SK-N-MC (cell line): Measurements from ENCODE around the gene SCAMP4.

Experiments used
- DNase-seq: peaks from one replicate; pipeline ENCODE4 v3.0.0-alpha.2; 2011; ENCODE audit warnings: low read depth, low spot score
- H3K27ac ChIP-seq: fragments of 200-600 bp; sonication (generic); 2 replicates; pipeline ENCODE4 v1.5.1; 2016; ENCODE audit warnings: mixed run types
- H3K36me3 ChIP-seq: fragments of 200-600 bp; sonication (generic); 2 replicates; pipeline ENCODE4 v1.6.1; 2017; ENCODE audit warnings: antibody characterized with exemption, low read length, mixed read lengths; ENCODE audit not compliant: insufficient read depth
- H3K4me3 ChIP-seq: fragments of 200-600 bp; sonication (generic); 2 replicates; pipeline ENCODE4 v1.5.1; 2016
- H3K9ac ChIP-seq: fragments of 200-600 bp; sonication (generic); 2 replicates; pipeline ENCODE4 v1.8.0; 2017; ENCODE audit warnings: mixed run types, mixed read lengths; ENCODE audit not compliant: insufficient read length
- H3K9me3 ChIP-seq: fragments of 200-600 bp; sonication (generic); 2 replicates; pipeline ENCODE4 v1.6.1; 2017; ENCODE audit warnings: low read depth, mild to moderate bottlenecking, antibody characterized with exemption, low read length, moderate library complexity, mixed read lengths
- EZH2 ChIP-seq: fragments of 200-600 bp; sonication (generic); IDR thresholded peaks from one replicate; pipeline ENCODE4 v1.6.1; 2017; ENCODE audit warnings: antibody characterized with exemption
- FOXP2 ChIP-seq: optimal IDR thresholded peaks from 2 replicates; pipeline ENCODE3; 2011; ENCODE audit warnings: mild to moderate bottlenecking, moderate library complexity; ENCODE audit not compliant: insufficient read depth; ENCODE audit errors: extremely low read length, control extremely low read depth
- POLR2AphosphoS5 ChIP-seq: IDR thresholded peaks from 2 replicates; pipeline ENCODE4 v1.6.1; 2012; ENCODE audit warnings: mild to moderate bottlenecking, low read depth, low read length, borderline replicate concordance

SCAMP4 gene

DNA sequence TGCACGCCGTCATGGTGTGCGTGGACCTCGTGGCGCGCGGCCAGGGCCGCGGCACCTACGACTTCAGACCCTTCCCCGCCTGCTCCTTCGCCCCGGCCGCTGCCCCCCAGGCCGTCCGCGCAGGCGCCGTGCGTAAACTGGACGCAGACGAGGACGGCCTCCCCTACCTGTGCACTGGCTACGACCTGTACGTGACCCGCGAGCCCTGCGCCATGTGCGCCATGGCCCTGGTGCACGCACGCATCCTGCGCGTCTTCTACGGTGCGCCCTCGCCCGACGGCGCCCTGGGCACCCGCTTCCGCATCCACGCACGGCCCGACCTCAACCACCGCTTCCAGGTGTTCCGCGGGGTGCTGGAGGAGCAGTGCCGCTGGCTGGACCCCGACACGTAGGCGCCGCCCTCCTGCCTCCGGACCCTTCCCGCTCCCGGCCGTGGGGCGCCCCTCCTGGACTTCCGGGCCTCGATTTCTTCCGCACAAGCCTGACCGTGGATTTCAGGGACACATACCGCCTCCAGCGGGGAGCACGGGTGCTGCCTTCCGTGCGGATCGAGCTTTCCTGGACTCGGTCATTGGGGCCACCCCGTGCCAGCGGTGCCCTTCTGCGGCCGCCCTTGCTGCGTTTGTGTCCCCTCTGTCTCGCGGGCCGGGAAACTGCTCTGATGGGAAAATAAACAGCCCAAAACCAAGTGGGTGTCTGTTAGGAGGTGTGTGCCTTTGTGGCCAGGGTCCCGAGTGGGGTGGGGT lies 7.7 kb downstream of the SCAMP4 start:
- no peak overlapping the region for H3K9ac ChIP-seq
- no peaks in the 10 kb centered on the region for H3K9me3 ChIP-seq
- H3K27ac ChIP-seq: no peak overlapping the region
- TF ChIP-seq FOXP2 (no peak), EZH2 (no peak), POLR2AphosphoS5 (no peak)
- H3K4me3 ChIP-seq: no peak overlapping the region
- no peak for DNase-seq
- peaks cover 8% of the 10 kb centered on the region; the same call in 1 of the 2 replicates for H3K36me3 ChIP-seq

DNA sequence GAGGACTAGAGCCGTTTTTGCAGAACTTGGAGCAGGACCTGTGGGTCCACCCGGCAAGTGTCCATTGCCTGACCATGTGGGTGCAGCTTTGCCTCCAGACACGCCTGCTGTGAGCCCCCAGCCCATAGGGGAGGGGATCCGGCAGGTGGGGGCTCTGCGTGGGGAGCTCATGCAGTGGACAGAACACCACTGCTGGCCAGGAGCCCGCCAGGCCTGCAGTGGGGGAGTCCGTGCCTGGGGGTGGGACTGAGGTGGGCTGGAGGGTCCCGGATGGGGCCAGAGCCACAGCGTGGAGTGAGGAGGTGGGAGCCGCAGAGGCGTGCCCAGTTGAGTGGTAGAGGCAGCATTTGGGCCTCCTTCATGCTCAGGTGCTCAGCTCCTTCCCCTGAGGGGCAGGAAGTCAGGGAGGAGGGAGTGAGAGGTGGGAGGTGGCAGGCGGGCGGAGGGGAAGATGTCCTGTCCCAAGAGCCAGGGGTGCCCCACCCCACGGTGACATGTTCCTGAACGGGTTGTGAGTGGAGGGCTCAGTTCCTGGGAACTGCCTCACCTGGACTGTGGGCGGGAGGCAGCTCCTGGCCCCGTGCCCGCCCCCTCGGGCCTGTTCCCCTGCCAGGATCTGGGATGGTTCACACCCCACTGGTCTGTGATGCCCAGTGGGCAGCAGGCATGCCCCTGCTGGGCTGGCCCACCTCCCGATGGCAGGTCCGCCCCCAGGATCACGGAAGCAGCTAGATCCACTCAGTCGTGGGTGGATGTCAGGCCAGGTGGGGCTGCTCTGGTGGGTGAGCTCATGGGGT lies 8.8 kb downstream of the SCAMP4 start:
- Histone ChIP-seq H3K9ac (no peak overlapping the region), H3K27ac (no peak overlapping the region), H3K36me3 (peaks cover 12% of the 10 kb centered on the region; the same call in 1 of the 2 replicates), H3K4me3 (no peak overlapping the region), H3K9me3 (no peaks in the 10 kb centered on the region)
- TF ChIP-seq POLR2AphosphoS5 (no peak), EZH2 (no peak), FOXP2 (no peak)
- DNase-seq: no peak

DNA sequence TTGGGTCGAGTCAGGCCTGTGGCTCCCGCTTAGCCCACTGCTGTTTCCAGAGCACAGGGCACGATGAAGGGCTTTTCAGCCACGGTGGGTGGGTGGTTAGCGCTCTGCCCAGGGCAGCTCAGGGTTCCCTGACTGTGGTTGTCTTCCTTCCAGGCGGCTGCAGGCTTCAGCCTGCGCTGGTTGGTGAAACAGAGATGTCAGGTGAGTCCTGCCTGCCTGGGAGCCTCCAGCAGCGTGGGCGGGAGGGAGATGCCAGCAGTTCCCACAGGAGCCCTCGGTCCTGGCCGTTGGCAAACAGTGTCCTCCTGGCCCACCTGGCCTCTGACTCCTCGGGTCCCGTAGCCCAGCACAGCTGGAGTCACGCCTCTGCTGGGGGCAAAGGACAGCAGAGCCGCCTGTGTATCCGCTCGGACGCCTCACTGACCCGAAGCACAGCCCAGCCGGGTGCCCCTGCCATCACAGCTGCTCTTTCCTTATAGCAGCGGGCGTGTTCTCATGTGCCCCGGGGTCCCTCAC lies 9.7 kb downstream of the SCAMP4 start:
- no peak overlapping the region for H3K9ac ChIP-seq
- no peak for DNase-seq
- no peak overlapping the region for H3K27ac ChIP-seq
- H3K9me3 ChIP-seq: no peaks in the 10 kb centered on the region
- no peak overlapping the region for H3K4me3 ChIP-seq
- TF ChIP-seq POLR2AphosphoS5: no peak
- H3K36me3 ChIP-seq: peaks cover 12% of the 10 kb centered on the region; the same call in 1 of the 2 replicates

DNA sequence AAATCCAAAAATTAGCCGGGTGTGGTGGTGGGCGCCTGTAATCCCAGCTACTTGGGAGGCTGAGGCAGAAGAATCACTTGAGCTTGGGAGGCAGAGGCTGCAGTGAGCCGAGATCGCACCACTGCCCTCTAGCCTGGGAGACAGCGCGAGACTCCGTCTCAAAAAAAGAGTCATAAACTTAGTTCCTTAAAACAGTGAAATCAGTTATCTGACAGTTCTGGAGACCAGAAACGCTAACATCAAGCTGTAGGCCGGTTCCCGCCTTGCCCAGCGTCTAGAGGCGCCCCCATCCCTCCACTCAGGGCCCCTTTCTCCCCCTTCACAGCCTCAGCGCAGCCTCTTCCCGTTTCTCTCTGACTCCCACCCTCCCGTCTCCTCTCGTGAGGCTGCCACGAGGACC lies 11.9 kb downstream of the SCAMP4 start:
- H3K9ac ChIP-seq: no peak overlapping the region
- TF ChIP-seq EZH2 (no peak), FOXP2 (no peak), POLR2AphosphoS5 (no peak)
- H3K27ac ChIP-seq: no peak overlapping the region
- H3K4me3 ChIP-seq: no peak overlapping the region
- DNase-seq: no peak
- H3K36me3 ChIP-seq: peaks cover 23% of the 10 kb centered on the region; the same call in 1 of the 2 replicates
- H3K9me3 ChIP-seq: no peaks in the 10 kb centered on the region

DNA sequence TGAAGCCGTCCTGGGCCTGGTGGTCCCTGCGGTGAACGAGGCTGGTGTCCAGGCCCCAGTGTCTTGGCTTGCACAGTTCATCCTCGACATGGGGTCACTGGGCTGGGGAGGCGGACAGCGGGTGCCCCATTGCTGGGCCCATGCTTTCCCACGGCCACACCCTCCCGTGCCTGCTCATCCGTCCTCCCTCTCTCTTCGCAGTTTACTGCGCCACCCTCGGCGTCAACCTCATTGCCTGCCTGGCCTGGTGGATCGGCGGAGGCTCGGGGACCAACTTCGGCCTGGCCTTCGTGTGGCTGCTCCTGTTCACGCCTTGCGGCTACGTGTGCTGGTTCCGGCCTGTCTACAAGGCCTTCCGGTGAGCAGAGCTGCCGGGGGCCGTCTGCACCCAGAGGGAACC lies 12.7 kb downstream of the SCAMP4 start:
- no peak overlapping the region for H3K4me3 ChIP-seq
- DNase-seq: no peak
- no peak overlapping the region for H3K9ac ChIP-seq
- H3K9me3 ChIP-seq: no peaks in the 10 kb centered on the region
- no peak overlapping the region for H3K27ac ChIP-seq
- no peak for TF ChIP-seq EZH2
- TF ChIP-seq FOXP2: no peak
- no peak for TF ChIP-seq POLR2AphosphoS5
- peaks cover 20% of the 10 kb centered on the region; the same call in 1 of the 2 replicates for H3K36me3 ChIP-seq

DNA sequence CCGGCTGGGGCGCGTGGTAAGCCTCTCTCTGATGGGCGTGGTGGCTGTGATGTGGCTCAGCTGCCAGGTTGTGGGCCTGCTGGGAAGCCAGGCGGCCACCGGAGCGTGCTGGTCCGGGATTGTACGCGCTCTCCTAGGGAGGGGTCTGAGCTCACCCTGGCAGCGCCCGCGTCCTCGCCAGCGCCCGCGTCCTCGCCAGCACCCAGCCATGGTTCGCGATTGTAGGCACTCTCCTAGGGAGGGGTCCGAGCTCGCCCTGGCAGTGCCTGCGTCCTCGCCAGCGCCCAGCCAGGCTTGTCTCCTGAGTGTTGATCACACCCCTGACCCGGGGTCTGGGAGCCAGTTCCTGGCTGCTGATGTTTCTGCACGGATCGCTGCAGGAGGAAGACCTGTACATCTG lies 13.8 kb downstream of the SCAMP4 start:
- H3K9ac ChIP-seq: no peak overlapping the region

DNA sequence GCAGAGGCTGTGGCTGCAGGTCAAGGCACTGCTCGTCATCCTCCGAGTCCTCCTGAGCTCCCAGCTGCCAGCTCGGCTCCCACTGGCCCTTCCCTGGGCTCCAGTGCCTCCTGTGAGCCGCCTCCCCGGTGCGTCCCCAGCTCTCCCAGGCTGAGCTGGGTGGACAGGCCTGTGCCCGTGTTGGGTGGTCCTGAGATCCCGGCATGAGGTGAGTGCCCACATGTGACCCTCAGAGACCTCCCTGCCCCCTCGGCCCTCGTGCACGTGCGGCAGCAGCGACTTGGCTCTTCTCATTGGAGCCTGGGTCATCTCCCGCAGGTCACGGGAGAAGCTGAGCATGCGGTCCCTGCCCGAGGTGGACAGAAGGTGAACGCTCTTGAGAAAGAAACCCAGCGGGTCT lies 15.4 kb downstream of the SCAMP4 start:
- Histone ChIP-seq H3K27ac (no peak overlapping the region), H3K9me3 (no peaks in the 10 kb centered on the region), H3K9ac (no peak overlapping the region), H3K36me3 (peaks cover 16% of the 10 kb centered on the region; the same call in 1 of the 2 replicates), H3K4me3 (no peak overlapping the region)
- no peak for DNase-seq
- TF ChIP-seq EZH2 (no peak), POLR2AphosphoS5 (no peak), FOXP2 (no peak)

More for the DNA sequence above, 13.8 kb downstream of the SCAMP4 start:
- H3K27ac ChIP-seq: no peak overlapping the region
- no peak overlapping the region for H3K4me3 ChIP-seq
- H3K9me3 ChIP-seq: no peaks in the 10 kb centered on the region
- H3K36me3 ChIP-seq: peaks cover 16% of the 10 kb centered on the region; the same call in 1 of the 2 replicates
- TF ChIP-seq POLR2AphosphoS5 (no peak), FOXP2 (no peak)
- DNase-seq: no peak

DNA sequence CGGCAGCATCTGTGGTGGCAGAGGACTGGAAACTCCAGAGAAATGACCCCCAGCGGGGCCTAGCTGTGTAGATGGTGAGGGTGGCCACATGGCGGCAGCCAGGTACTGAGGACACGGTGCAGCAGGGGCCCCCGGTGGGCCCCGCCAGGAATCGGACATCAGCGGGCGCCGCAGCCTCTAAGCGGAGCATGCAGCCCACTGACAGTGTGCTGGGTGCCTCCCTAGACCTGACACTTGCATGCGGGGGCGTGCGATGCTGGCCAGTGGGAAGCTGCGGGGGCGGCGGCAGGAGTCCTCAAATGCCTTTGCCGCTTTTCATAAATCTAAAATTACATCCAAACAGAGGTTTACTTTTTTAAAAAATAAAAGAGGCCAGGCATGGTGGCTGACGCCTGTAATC lies 16.1 kb downstream of the SCAMP4 start:
- no peak overlapping the region for H3K4me3 ChIP-seq
- no peak overlapping the region for H3K27ac ChIP-seq
- H3K36me3 ChIP-seq: peaks cover 16% of the 10 kb centered on the region; the same call in 1 of the 2 replicates
- H3K9ac ChIP-seq: no peak overlapping the region
- no peaks in the 10 kb centered on the region for H3K9me3 ChIP-seq
- TF ChIP-seq POLR2AphosphoS5: no peak
- DNase-seq: no peak

DNA sequence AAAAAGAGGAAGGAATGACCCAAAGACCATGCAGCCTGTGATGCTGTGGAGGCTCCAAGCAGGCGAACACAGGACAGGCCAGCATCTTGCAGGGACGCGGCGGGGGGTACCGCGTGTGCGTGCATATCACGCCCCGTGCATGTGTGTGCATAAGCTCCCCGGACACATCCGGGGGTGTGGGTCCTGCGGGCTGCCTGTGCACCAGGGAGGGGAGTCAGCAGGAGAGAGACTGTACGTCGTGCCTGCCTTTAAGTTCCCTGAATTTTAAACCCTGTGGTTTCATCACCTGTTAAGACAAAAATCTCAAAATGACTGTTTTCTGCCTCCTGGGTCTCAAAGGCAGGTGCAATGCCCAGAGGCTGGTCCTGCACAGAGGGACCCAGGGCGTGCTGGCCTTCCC lies 16.6 kb downstream of the SCAMP4 start:
- Histone ChIP-seq H3K36me3 (peaks cover 16% of the 10 kb centered on the region; the same call in 1 of the 2 replicates), H3K4me3 (no peak overlapping the region), H3K27ac (no peak overlapping the region), H3K9ac (no peak overlapping the region), H3K9me3 (no peaks in the 10 kb centered on the region)
- DNase-seq: no peak
- TF ChIP-seq EZH2 (no peak), FOXP2 (no peak), POLR2AphosphoS5 (no peak)
